Stimulated activated CD4-positive, alpha-beta T cell treated with anti-CD3 and anti-CD28 coated beads, Interleukin-1b, Interleukin-23, amount 100 ng/mL, for 24 hours (primary cell): Measurements from ENCODE around the gene GPI.

Experiments used
- DNase-seq, 4 experiments: peaks; one replicate each; pipeline ENCODE4 v3.0.0-alpha.2; 2020; ENCODE audit warnings: low read depth in 4 of 4, low spot score in 1 of 4

The GPI gene

DNA sequence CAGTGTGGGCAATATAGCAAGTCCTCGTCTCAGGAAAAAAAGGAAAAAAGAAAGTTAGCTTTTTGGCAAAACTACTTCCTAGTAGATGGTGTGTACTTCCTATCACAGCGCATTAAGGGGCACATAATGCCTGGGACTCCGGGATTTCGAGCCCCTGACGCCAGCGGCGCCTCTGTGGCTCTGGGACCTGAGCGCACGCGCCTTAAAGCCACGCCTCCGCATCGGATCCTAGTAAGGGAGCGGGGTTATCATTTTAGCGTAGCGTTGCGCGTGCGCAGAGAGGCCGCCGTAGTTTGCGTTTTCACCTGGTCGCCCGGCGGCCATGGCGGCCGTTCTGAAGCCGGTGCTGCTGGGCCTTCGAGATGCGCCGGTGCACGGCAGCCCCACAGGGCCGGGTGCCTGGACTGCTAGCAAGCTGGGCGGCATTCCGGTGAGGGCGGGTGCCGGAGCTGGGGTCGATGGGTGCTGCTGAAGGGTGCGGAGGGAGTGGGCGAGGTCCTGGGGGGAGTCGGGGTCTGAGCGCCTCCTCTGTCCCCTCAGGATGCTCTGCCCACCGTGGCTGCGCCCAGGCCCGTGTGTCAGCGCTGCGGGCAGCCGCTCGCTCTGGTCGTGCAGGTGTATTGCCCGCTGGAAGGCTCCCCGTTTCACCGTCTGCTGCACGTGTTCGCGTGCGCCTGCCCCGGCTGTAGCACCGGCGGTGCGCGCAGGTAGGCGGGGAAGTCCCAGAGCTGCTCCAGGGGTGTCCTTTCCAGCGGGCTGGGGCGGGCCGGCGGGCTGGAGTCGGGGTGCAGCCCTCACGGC lies 39.3 kb downstream of the GPI start, which contains the start of gene PDCD2L:
Gene PDCD2L (plus strand): TSS at position 291 of the 801 bp plus-strand sequence. CDS start 32 bp downstream, at position 323.
- peak; percentile 89 to 94 (median 92) for DNase-seq

DNA sequence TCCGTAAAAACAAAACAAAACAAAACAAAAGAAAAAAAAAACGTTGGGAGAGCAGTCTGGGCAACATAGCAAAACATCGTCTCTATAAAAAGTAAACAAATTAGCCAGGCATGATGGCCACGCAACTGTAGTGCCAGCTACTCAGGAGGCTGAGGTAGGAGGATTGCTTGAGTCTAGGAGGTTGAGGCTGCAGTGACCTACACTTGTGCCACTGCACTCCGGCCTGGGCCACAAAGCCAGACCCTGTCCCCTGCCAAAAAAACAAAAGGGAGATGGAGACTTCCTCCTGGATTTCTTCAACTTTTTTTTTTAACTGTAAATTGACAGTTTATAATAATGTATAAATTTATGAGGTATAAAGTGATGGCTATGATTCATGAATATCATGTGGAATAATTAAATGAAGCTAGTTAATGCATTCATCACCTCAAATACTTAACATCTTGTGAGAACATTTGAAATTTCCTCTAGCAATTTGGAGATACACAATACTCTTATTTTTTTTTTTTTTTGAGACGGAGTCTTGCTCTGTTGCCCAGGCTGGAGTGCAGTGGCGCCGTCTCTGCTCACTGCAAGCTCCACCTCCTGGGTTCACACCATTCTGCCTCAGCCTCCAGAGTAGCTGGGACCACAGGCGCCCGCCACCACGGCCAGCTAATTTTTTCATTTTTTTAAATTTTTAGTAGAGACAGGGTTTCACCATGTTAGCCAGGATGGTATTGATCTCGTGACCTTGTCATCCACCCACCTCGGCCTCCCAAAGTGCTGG lies 41.1 kb downstream of the GPI start:
- no peak for DNase-seq

DNA sequence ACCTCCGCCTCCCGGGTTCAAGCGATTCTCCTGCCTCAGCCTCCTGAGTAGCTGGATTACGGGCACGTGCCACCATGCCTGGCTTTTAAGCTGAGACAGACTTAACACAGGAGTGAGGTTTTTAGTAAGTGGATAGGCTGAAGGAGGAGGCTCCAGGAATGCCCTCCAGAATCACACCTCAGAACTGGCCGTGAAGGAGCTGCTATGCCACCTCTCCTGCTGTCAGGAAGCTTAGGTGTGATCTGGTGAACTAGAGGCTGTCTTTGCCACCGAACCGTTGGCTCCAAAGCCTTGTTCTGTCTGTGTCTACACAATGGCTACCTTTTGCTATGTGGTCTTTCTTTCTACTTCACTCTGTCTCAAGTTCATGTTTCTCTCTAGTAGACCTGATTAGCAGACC lies 43.4 kb downstream of the GPI start:
- DNase-seq = no peak

DNA sequence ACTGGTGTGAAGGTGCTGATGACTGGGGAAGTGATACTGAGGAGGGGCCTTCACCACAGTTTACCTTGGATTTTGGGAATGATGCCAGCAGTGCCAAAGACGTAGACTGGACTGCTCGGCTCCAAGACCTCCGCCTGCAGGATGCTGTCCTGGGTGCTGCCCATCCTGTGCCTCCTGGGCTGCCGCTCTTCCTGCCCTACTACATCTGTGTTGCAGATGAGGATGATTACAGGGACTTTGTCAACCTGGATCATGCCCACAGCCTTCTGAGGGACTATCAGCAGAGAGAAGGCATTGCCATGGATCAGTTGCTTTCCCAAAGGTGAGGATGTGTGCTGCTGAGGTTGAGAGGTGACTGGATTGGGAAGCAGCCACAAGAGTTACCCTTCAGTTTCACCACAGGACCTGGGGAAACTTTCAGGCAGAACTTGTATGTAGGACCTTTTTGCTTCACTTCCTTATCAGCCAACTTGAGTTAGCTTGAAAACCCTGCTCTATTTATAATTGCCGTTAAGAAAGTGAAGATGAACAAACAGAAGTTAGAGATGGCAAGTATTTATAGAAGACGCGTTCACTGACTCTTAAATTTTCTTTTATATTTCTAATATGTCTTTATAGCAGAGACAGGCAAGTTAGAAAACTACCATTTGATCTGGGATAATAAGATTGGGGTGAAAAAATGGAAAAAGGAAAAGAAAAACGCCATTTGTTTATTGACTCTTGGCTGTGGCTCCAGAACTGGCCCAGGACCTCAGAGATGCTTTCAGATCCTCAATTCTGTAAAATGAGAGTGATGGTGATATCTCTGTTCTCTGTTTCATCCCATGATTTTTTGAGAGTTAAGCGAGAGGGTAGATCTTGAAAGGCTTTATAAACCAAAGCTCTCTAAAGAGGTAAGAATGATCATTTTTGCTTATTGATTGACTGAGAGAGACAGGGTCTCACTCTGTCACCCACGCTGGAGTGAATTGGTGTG lies 44.5 kb downstream of the GPI start:
- no peak for DNase-seq

DNA sequence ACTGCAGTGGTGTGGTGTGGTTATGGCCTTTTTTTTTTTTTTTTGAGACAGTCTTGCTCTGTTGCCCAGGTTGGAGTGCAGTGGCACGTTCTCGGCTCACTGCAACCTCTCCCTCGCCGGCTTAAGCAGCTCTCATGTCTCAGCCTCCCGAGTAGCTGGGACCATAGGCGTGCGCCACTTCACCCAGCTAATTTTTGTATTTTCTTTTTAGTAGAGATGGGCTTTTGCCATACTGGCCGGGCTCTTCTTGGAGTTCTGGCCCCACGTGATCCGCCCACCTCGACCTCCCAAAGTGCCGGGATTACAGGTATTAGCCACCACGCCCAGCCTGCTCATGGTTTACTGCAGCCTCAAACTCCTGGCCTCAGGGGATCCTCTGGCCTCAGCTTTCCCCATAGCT lies 46.2 kb downstream of the GPI start:
- no peak for DNase-seq

DNA sequence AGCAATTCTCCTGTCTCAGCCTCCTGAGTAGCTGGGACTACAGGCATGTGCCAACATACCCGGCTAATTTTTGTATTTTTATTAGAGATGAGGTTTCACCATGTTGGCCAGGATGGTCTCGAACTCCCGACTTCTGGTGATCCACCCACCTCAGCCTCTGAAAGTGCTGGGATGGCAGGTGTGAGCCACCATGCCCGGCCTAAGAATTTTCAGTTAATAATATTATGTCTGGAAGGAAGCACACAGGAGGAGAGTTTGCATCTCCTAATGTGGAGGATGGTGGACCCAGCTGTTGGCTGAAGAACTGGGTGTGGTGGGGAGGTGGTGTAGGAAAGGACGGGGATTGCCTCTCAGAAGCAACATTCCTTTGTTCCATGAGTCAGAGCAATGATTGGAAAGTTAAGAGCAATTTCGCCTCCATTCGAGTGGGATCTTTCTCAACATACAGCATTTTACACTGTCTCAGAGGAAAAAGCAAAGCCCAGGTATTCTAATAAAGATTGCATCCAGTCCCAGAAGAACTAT lies 51.1 kb downstream of the GPI start:
- no peak for DNase-seq

DNA sequence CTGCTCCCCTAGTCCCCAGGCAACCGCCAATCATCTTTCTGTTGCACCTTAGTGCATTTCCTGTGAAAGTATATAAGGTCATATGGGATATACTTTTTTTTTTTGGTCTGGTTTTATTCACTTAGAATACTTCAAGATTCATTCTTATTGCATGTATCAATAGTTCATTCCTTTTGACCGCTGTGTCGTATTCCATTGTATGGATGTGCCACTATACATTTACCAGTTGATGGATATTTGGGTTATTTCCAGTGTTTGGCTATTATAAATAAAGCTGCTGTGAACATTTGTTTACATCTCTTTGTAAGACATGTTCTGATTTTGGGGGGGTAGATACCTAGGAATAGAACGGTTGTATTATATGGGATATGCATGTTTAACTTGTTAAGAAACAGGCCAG lies 53.3 kb downstream of the GPI start:
- DNase-seq = no peak

DNA sequence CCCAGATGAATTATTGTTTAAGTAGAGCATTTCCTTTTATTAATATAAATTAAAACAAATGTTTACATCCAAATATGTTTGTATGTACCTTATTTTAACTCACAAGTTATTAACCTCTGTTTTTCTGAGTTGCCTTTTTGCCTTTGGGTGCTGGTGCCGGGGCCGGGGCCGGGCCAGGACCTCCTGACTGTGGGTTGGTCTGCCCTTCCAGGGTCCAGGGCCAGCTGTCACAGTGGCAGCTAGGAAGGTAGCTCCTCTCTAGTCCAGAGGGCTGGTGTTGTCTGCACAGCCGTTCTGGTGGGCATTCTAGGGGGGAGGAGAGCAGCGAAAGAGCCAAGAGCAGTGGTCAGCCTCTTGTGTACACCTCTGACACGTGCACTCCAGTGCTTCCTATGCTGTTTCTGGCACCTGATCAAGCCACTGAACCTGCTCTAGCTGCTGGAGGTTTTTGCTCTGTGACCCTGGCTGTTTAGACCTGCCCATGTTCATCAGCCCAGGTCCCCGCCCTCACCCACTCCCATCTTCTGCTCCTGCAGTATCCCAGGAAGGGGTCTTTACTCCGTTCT lies 61.2 kb downstream of the GPI start:
- DNase-seq = no peak

DNA sequence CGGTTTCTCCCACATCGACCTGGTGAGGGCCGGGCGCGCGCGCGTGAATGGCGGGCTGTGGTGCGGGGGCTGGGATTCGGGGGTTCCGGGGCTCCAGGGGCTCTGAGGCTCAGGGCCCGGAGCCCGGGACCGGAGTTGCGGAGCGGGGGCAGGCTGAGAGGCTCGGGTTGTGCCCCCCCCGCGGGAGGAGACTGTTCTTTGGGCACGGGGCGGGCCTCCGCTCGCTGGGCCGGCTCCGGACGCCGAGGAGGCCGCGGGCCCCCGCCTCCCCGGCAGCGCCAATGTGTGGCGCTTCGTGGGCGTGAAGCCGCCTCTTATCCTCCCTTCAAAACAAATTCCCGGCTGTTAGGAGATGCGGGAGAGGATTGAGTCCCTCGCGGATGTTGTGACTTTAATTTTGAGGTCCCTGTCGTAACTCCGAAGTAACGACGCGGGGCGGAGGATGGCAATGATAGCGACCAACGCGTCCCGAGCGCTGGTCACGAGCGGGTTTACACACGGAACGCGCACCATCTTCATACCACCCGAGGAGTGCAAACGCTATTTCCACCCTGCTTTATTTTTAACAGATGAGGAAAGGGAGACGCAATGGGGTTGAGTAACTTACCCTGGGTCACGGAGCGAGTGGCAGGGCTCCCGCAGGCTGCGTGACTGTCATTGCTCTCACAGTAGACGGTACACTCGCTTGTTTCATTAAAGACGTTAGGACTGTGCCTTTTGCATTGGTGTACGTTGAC lies 63.7 kb downstream of the GPI start:
- DNase-seq = peak in 1 of 4 experiments; percentile 2

DNA sequence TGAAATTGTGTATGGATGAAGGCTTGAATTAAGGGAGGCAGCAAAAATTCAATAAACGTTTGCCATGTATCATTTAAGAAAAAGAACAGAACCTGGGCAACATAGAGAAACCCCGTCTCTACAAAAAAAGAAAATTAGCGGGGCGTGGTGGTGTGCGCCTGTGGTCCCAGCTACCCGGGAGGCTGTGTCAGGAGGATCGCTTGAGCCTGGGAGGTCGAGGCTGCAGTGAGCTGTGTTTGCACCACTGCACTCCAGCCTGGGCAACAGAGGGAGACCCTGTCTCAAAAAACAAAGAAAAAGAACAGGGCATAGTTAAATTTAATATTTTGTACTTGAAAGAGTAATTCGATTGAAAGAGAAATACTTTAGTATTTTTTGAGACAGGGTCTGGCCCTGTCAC lies 64.6 kb downstream of the GPI start:
- no peak for DNase-seq

DNA sequence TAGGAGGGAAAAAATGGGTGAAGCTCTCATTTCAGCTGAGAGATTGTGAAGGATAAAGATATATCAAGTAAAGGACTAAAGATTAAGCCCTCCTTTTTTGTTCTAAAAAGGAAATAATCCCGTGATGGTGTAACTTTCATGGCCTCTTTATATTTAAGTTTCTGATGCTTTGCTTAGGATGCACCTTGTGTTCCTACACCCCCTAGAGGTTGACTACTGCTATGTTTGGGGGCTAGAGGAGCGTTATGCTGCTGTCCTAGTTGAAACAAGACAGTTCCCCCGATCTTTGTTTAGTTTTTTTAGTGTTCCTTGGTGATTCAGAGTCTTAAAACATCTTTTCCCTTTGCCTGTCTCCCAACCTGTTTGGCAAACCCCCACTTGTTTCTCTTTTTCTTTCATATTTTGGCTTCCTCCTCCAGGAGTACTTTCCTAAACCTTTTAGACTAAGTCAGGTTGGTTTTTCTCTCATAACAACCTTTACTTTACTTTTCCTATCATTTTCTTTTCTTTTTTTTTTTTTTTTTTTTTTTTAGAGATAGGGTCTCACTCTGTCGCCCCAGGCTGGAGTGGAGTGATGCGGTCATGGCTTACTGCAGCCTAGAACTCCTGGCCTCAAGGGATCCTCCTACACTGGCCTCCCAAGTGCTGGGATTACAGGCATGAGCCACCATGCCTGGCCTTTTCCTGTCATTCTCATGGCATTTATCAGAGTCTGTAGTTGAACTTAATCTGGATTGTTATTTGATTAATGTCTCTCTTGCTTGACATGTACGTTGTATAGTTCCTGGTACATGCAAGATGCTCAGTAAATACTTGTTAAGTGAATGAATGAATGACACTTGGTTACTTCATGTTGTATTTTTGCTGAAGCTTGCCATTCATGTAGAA lies 66.0 kb downstream of the GPI start:
- no peak for DNase-seq

DNA sequence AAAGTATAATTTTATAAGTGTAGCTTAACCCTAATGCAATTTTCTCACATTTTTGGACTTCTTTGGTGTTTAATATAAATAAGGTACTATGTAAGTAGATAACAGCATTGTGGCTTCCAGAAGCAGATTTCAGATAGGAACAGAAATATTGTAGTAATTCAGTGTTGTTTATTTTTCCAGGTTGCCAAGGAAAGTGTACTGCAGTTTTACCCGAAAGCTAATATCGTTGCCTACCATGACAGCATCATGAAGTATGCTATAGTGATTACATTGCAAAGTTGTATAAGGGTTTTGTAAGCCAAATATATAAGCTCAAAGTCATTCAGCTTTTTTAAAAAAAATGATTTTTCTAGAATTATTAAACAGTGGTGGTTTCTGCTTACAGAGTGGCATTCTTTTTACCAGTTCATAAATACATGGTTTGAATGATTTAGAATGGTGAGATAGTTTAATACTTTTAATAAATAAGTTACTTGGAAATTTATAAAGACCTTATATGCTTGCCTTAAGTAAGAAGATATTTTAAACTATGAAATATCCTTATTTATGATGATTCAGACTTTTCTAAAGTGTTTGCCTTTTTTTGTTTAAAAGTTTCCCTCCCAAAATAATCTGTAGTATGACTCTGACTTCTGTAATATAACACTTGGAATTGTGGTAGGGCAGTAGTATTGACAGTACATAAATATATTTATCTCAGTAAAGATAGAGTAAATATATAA lies 66.8 kb downstream of the GPI start:
- DNase-seq = no peak

DNA sequence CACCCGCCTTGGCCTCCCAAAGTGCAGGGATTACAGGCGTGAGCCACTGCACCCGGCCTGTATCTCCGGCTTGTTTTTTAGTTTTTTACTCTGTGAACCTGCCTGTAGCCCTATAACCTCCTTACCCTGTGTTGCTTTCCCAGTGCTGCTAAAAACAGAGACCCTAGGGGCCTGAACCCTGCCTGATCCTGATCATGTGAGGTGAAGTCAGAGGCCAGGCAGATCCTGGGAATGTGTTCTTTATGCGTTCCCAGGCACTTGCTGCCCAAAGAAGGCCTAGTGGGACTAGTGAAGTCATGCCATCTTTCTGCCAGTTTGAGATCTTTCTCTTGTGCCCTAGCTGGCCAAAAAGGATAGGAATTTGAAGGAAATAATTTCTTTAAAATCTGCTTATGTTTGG lies 67.8 kb downstream of the GPI start:
- no peak for DNase-seq

DNA sequence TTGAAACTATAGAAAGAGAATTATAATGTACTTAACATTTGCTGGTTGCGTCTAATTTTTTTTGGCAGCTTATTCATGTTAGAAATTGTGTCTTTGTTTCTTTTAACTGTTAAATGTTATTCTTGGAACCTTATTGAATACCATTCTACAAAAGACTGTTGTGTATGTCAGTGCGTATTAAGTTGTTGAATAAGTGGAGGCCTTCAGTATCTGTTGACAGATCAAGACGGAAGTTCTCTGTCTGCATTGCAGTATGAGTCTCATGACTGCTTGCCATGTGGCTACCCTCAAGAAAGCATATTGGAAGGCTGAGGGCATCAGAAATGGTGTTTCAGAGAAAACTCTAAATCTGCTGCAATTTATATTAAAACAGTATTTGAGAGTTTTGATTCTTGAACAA lies 71.7 kb downstream of the GPI start:
- no peak for DNase-seq

DNA sequence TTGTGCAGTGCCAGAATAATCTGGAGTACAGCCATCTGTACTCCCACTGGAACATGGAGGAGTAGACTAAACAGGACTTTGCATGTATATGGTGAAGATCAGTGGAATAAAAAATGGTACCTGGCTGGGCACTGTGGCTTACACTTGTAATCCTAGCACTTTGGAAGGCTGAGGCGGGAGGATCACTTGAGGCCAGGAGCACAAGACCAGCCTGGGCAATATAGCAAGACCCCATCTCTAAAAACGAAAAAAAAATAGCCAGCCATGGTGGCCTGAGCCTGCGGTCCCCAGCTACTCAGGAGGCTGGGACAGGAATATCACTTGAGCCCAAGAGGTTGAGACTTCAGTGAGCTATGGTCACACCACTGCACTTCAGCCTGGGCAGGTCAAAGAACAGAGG lies 83.2 kb downstream of the GPI start:
- DNase-seq = no peak
